Nephron progenitor cell (in vitro differentiated cells): Measurements from ENCODE around the gene TTLL6.

Experiments
- DNase-seq: peaks from one replicate; pipeline ENCODE4 v3.0.0; 2021
- H3K27ac Mint-ChIP-seq: 2 replicates; pipeline ENCODE4 v1.8.0; 2021; ENCODE audit warnings: mild to moderate bottlenecking, moderate library complexity, mixed read lengths
- H3K27me3 Mint-ChIP-seq: 2 replicates; pipeline ENCODE4 v1.8.0; 2021; ENCODE audit warnings: mild to moderate bottlenecking, low read depth, mixed read lengths; ENCODE audit not compliant: poor library complexity
- H3K36me3 Mint-ChIP-seq: 2 replicates; pipeline ENCODE4 v1.8.0; 2021; ENCODE audit warnings: low read depth, mixed read lengths
- H3K4me1 Mint-ChIP-seq: 2 replicates; pipeline ENCODE4 v1.8.0; 2021; ENCODE audit warnings: mixed read lengths
- H3K4me3 Mint-ChIP-seq: 2 replicates; pipeline ENCODE4 v1.8.0; 2021; ENCODE audit warnings: mild to moderate bottlenecking, moderate library complexity, mixed read lengths
- H3K9me3 Mint-ChIP-seq: 2 replicates; pipeline ENCODE4 v1.8.0; 2021; ENCODE audit warnings: mild to moderate bottlenecking, moderate library complexity, mixed read lengths
- CTCF ChIP-seq: fragments of 200-600 bp; sonication (generic); IDR thresholded peaks from 2 replicates; pipeline ENCODE4 v1.5.0; 2021; ENCODE audit warnings: antibody characterized with exemption

TTLL6 gene

GRCh38 chr17:48738803-48739526, 78.1 kb downstream of the TTLL6 start:
- H3K27me3 Mint-ChIP-seq, result peaks cover 100% of the 10 kb centered on the region
- peaks cover 13% of the 10 kb centered on the region for H3K4me1 Mint-ChIP-seq
- H3K4me3 Mint-ChIP-seq, result no peak overlapping the region
- H3K9me3 Mint-ChIP-seq, result peaks cover 15% of the 10 kb centered on the region
- TF ChIP-seq CTCF, result no peak
- H3K36me3 Mint-ChIP-seq, result no peaks in the 10 kb centered on the region
- H3K27ac Mint-ChIP-seq, result no peak overlapping the region
- no peak for DNase-seq

- Mint-ChIP-seq H3K36me3 (no peaks in the 10 kb centered on the region), H3K4me1 (peaks cover 18% of the 10 kb centered on the region)
These were observed 78.6 kb downstream of the TTLL6 start for GRCh38 chr17:48738424-48738802.

GRCh38 chr17:48737330-48738043, 79.5 kb downstream of the TTLL6 start:
- peaks cover 15% of the 10 kb centered on the region for H3K9me3 Mint-ChIP-seq
- no peak overlapping the region for H3K4me3 Mint-ChIP-seq
- peaks cover 100% of the 10 kb centered on the region for H3K27me3 Mint-ChIP-seq
- no peaks in the 10 kb centered on the region for H3K36me3 Mint-ChIP-seq
- no peak overlapping the region for H3K27ac Mint-ChIP-seq
- no peak for DNase-seq
- H3K4me1 Mint-ChIP-seq, result peaks cover 25% of the 10 kb centered on the region
- TF ChIP-seq CTCF, result no peak

More at GRCh38 chr17:48738424-48738802, 78.6 kb downstream of the TTLL6 start:
- Mint-ChIP-seq H3K27ac (no peak overlapping the region), H3K9me3 (peaks cover 15% of the 10 kb centered on the region), H3K27me3 (peaks cover 100% of the 10 kb centered on the region), H3K4me3 (no peak overlapping the region)
- DNase-seq, result no peak
- no peak for TF ChIP-seq CTCF

- no peak for DNase-seq
- H3K36me3 Mint-ChIP-seq, result no peaks in the 10 kb centered on the region
- peaks cover 29% of the 10 kb centered on the region for H3K4me1 Mint-ChIP-seq
- H3K4me3 Mint-ChIP-seq, result no peak overlapping the region
- H3K27me3 Mint-ChIP-seq, result peaks cover 100% of the 10 kb centered on the region
- H3K9me3 Mint-ChIP-seq, result peaks cover 4% of the 10 kb centered on the region
- TF ChIP-seq CTCF, result no peak
- H3K27ac Mint-ChIP-seq, result no peak overlapping the region
These were observed 82.0 kb downstream of the TTLL6 start for GRCh38 chr17:48735062-48735351.

GRCh38 chr17:48734333-48735061, 82.5 kb downstream of the TTLL6 start:
- Mint-ChIP-seq H3K27ac (no peak overlapping the region), H3K4me1 (peaks cover 34% of the 10 kb centered on the region), H3K4me3 (no peak overlapping the region)

More at GRCh38 chr17:48734333-48735061, 82.5 kb downstream of the TTLL6 start:
- no peak for TF ChIP-seq CTCF
- no peak for DNase-seq
- Mint-ChIP-seq H3K36me3 (no peaks in the 10 kb centered on the region), H3K27me3 (peaks cover 100% of the 10 kb centered on the region), H3K9me3 (peaks cover 4% of the 10 kb centered on the region)
